ENCODE results near the gene DDX23. TPM values are rescaled to one million over a fixed set of nuclear protein-coding genes. Genes with fewer than 3 reads are reported as not detected.

DDX23 gene
- polyA plus RNA-seq, 2 of the 4 experiments (the other 2 are of a cell fraction): 116 to 132 TPM

DNA sequence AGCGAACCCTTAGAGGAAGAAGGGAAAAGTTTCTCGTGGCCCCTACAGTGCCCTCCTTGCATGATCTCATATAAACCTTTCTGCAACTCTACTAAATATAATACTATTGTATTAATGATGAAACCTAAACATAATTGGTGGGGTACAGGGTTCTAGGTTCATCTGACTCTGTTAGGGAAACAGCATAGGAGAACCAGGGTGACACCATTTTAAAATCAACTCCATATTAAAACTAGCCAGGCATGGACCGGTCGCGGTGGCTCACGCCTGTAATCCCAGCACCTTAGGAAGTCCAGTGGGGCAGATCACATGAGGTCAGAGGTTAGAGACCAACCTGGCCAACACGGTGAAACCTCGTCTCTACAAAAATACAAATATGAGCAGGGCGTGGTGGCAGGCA, 28.7 kb upstream of the DDX23 start:
- Histone ChIP-seq H3K4me3 (no peak overlapping the region), H3K27ac (peak overlapping the region; percentile 88 to 90; a peak in 5 of 6 replicates), H3K4me2 (no peak overlapping the region), H3K4me1 (peaks cover 53% of the 10 kb centered on the region), H3K9me3 (no peaks in the 10 kb centered on the region)
- ChIA-PET POLR2A (interaction anchor here (6.4 kb wide), 1 partner anchor 15 kb away, joined by 157 read pairs; the partner anchor contains the start of gene RND1), CTCF (interaction anchor here (1.2 to 33.1 kb wide), 5 partner anchors 10 to 53 kb away, joined by 3 to 1365 read pairs (median 5); partner anchors contain the start of genes DDX23 and RND1)
- ATAC-seq: no peak
- no peak for TF ChIP-seq FOSL2 (IDR thresholded peaks at IDR 0.05)
- TF ChIP-seq FOSL2 (CRISPR knock-in tag; IDR thresholded peaks at IDR 0.05): 0 out of 2 replicates have a peak, but pooled peaks have one; percentile 4
- no peak for TF ChIP-seq TFCP2L1 (CRISPR knock-in tag; IDR thresholded peaks at IDR 0.05)
- peak; percentile 94 for TF ChIP-seq HEYL (CRISPR knock-in tag; IDR thresholded peaks at IDR 0.05)
- TF ChIP-seq, protein P1, sequence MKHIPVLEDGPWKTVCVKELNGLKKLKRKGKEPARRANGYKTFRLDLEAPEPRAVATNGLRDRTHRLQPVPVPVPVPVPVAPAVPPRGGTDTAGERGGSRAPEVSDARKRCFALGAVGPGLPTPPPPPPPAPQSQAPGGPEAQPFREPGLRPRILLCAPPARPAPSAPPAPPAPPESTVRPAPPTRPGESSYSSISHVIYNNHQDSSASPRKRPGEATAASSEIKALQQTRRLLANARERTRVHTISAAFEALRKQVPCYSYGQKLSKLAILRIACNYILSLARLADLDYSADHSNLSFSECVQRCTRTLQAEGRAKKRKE (CRISPR knock-in tag; IDR thresholded peaks at IDR 0.05; ENCODE audit: low read depth): peak; percentile 46; the same call in 1 of the 2 replicates
- peak; percentile 86; the same call in 1 of the 2 replicates for TF ChIP-seq ZSCAN20 (CRISPR knock-in tag; IDR thresholded peaks at IDR 0.05)
- 84% methylated on average over 9 of the region's 9 CpGs for WGBS (ENCODE audit: missing lambda C conversion rate)
- no peak for FAIRE-seq
- DNase-seq (ENCODE audit: low read depth in 1 of 2, low spot score in 1 of 2): no peak

DNA sequence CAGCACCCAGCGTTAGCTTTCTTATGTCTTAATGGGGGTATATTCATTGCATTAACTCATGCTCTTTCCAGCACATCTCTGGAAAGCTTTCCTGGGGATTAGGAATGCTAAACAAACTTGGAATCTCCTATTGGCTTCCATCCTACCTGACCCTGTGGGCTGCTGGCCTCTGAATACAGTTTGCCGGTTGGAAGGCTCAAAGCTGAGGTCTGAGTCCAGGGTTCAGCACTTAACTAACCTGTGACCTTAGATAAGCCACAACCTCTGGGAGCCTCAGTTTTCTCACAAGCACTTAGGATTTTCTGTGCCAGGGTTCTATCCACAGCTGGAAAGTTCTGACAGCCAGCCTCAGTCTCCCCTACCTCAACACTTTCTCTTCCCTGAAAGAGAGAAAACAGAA, 26.6 kb upstream of the DDX23 start:
- FAIRE-seq (no peak), DNase-seq (ENCODE audit: low read depth in 1 of 2, low spot score in 1 of 2) (no peak), ATAC-seq (no peak)
- 92% methylated on average over 2 of the region's 2 CpGs for WGBS (ENCODE audit: missing lambda C conversion rate)
- TF ChIP-seq HDAC2 (IDR thresholded peaks at IDR 0.05) (no peak), TFCP2L1 (CRISPR knock-in tag; IDR thresholded peaks at IDR 0.05) (no peak), HOXB5 (CRISPR knock-in tag; IDR thresholded peaks at IDR 0.05) (no peak), JUNB (IDR thresholded peaks at IDR 0.05) (no peak), HEYL (CRISPR knock-in tag; IDR thresholded peaks at IDR 0.05) (no peak), EHF (CRISPR knock-in tag; IDR thresholded peaks at IDR 0.05) (no peak), NFE2L2 (conservative IDR thresholded peaks at IDR 0.05; ENCODE audit: low read length) (no peak), ZFP36 (IDR thresholded peaks at IDR 0.05; ENCODE audit: borderline replicate concordance, partially characterized antibody) (no peak), MAFK (IDR thresholded peaks at IDR 0.05; ENCODE audit: partially characterized antibody) (no peak), TP53 (CRISPR knock-in tag; IDR thresholded peaks at IDR 0.05) (no peak), ZC3H11A (IDR thresholded peaks at IDR 0.05) (no peak), HOXA7 (CRISPR knock-in tag; IDR thresholded peaks at IDR 0.05) (no peak), NR3C1 (IDR thresholded peaks at IDR 0.05) (no peak), ESRRA (IDR thresholded peaks at IDR 0.05; ENCODE audit: borderline replicate concordance, low read length) (no peak), RCOR1 (IDR thresholded peaks at IDR 0.05; ENCODE audit: low read depth, low read length) (no peak), GATA3 (IDR thresholded peaks at IDR 0.05; ENCODE audit: borderline replicate concordance) (no peak)
- TF ChIP-seq, protein P2, sequence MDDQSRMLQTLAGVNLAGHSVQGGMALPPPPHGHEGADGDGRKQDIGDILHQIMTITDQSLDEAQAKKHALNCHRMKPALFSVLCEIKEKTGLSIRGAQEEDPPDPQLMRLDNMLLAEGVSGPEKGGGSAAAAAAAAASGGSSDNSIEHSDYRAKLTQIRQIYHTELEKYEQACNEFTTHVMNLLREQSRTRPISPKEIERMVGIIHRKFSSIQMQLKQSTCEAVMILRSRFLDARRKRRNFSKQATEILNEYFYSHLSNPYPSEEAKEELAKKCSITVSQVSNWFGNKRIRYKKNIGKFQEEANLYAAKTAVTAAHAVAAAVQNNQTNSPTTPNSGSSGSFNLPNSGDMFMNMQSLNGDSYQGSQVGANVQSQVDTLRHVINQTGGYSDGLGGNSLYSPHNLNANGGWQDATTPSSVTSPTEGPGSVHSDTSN (IDR thresholded peaks at IDR 0.05): no peak
- TF ChIP-seq, protein P3, sequence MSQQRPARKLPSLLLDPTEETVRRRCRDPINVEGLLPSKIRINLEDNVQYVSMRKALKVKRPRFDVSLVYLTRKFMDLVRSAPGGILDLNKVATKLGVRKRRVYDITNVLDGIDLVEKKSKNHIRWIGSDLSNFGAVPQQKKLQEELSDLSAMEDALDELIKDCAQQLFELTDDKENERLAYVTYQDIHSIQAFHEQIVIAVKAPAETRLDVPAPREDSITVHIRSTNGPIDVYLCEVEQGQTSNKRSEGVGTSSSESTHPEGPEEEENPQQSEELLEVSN (IDR thresholded peaks at IDR 0.05; ENCODE audit: borderline replicate concordance, low read depth): no peak
- TF ChIP-seq, protein P4, sequence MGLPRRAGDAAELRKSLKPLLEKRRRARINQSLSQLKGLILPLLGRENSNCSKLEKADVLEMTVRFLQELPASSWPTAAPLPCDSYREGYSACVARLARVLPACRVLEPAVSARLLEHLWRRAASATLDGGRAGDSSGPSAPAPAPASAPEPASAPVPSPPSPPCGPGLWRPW (IDR thresholded peaks at IDR 0.05): no peak
- TF ChIP-seq, protein P5, sequence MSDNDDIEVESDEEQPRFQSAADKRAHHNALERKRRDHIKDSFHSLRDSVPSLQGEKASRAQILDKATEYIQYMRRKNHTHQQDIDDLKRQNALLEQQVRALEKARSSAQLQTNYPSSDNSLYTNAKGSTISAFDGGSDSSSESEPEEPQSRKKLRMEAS (IDR thresholded peaks at IDR 0.05): no peak
- POLR2A ChIA-PET: interaction anchor here (0.8 to 6.4 kb wide), 2 partner anchors 13 kb away, joined by 3 to 157 read pairs; partner anchors contain the start of gene RND1
- CTCF ChIA-PET: interaction anchor here (1.7 to 33.1 kb wide), 3 partner anchors 12 to 25 kb away, joined by 5 to 1365 read pairs (median 75); partner anchors contain the start of genes DDX23 and RND1
- no peaks in the 10 kb centered on the region for H3K9me3 ChIP-seq
- H3K27ac ChIP-seq: peak overlapping the region in 1 of 2 experiments; percentile 45; a peak in 2 of 6 replicates
- no peak overlapping the region for H3K4me2 ChIP-seq
- no peak overlapping the region for H3K4me3 ChIP-seq
- peaks cover 44% of the 10 kb centered on the region for H3K4me1 ChIP-seq
